Gastrocnemius medialis (tissue), 4 donors: ENCODE data around the gene SPATA12. TPM values are rescaled to one million over a fixed set of nuclear protein-coding genes. Genes with fewer than 3 reads are reported as not detected.

Source experiments
- ATAC-seq, 2 donors: fragments of 150-250 bp; one replicate each; pipeline ENCODE4 v1.9.1; 2016
- DNase-seq, 2 donors: peaks; one replicate each; pipeline ENCODE4 v3.0.0-alpha.2; 2019
- H3K27ac ChIP-seq, 4 donors: fragments of 200-600 bp; sonication (generic); 1 replicate in 1 of 4; 2 replicates in 3 of 4; pipeline ENCODE4 v1.5.1; 2016 to 2018; ENCODE audit warnings: mild to moderate bottlenecking in 2 of 4, moderate library complexity in 1 of 4
- H3K27me3 ChIP-seq, 3 donors: fragments of 200-600 bp; sonication (generic) in 2 of 3; 1 replicate in 1 of 3; 2 replicates in 2 of 3; pipeline versions ENCODE4 v1.5.1 to v1.6.0; 2016 to 2019; ENCODE audit warnings: mild to moderate bottlenecking in 1 of 3, moderate library complexity in 1 of 3
- H3K36me3 ChIP-seq, 2 donors: fragments of 200-600 bp; sonication (generic) in 1 of 2; one replicate each; pipeline ENCODE4 v1.5.1; 2017 to 2018
- H3K4me1 ChIP-seq, 2 donors: fragments of 200-600 bp; sonication (generic) in 1 of 2; one replicate each; pipeline ENCODE4 v1.5.1; 2016 to 2017; ENCODE audit warnings: mild to moderate bottlenecking in 2 of 2
- H3K4me3 ChIP-seq, 4 donors: fragments of 200-600 bp; sonication (generic) in 3 of 4; 1 replicate in 1 of 4; 2 replicates in 3 of 4; pipeline ENCODE4 v1.5.1; 2016 to 2019; ENCODE audit warnings: mild to moderate bottlenecking in 2 of 4
- H3K9me3 ChIP-seq, 3 donors: fragments of 200-600 bp; sonication (generic) in 2 of 3; 1 replicate in 1 of 3; 2 replicates in 2 of 3; pipeline ENCODE4 v1.5.1; 2016 to 2019
- CTCF ChIP-seq, 5 experiments: fragments of 450-650 bp in 3 of 5; fragments of 200-600 bp in 2 of 5; sonication (generic) in 2 of 5; IDR thresholded peaks in 4 of 5; conservative IDR thresholded peaks in 1 of 5; 1 replicate in 4 of 5; 2 replicates in 1 of 5; pipeline ENCODE4 v1.5.1; 2016 to 2019; ENCODE audit warnings: antibody characterized with exemption in 5 of 5, mild to moderate bottlenecking in 3 of 5, moderate library complexity in 3 of 5
- POLR2A ChIP-seq, 2 donors: fragments of 450-650 bp; IDR thresholded peaks; one replicate each; pipeline ENCODE4 v1.6.1; 2017; ENCODE audit warnings: antibody characterized with exemption in 2 of 2, mild to moderate bottlenecking in 2 of 2, moderate library complexity in 2 of 2
- in situ Hi-C, 4 donors: fragments of 200-750 bp; cut with MboI; loops; one replicate each; pipeline versions ENCODE4 v1.15.0 to v1.8.0; 2017; ENCODE audit warnings: low sequenced_read_pairs in 4 of 4
- intact Hi-C: fragments of 100-400 bp; cut with DNase I; formaldehyde crosslinking; loops from one replicate; pipeline ENCODE4 v1.15.1; 2023; ENCODE audit warnings: low total_unique reads
- total RNA-seq, 4 donors: library from RNA; depleted of rRNA; stranded (reverse); fragments of >200 nt; gene quantifications; one replicate each; pipeline versions ENCODE4 v1.1.0 to v1.2.3, GENCODE V29; 2016

The SPATA12 gene
- total RNA-seq, 4 donors from 2014 or later, result not detected

- no peaks in the 10 kb centered on the region for H3K36me3 ChIP-seq
- TF ChIP-seq POLR2A (IDR thresholded peaks at IDR 0.05) (no peak), CTCF (IDR thresholded peaks at IDR 0.05 in 4 of 5, conservative IDR thresholded peaks at IDR 0.05 in 1 of 5) (no peak)
- no peaks in the 10 kb centered on the region for H3K4me1 ChIP-seq
- H3K27ac ChIP-seq, result no peak overlapping the region
- no peaks in the 10 kb centered on the region for H3K27me3 ChIP-seq
- intact Hi-C loops, result no loop called here
- no peak for DNase-seq
- no peak overlapping the region for H3K4me3 ChIP-seq
- in situ Hi-C loops, result no loop called here
- H3K9me3 ChIP-seq, result no peaks in the 10 kb centered on the region
- no peak for ATAC-seq
Measured at GRCh38 chr3:57053122-57053521, 7.3 kb upstream of the SPATA12 start.

- in situ Hi-C loops (no loop called here), intact Hi-C loops (no loop called here)
- H3K4me1 ChIP-seq, result no peaks in the 10 kb centered on the region
- TF ChIP-seq CTCF (IDR thresholded peaks at IDR 0.05 in 4 of 5, conservative IDR thresholded peaks at IDR 0.05 in 1 of 5) (no peak), POLR2A (IDR thresholded peaks at IDR 0.05) (no peak)
- H3K27ac ChIP-seq, result no peak overlapping the region
- DNase-seq, result no peak
- H3K36me3 ChIP-seq, result no peaks in the 10 kb centered on the region
- no peak for ATAC-seq
- no peak overlapping the region for H3K4me3 ChIP-seq
- no peaks in the 10 kb centered on the region for H3K9me3 ChIP-seq
- no peaks in the 10 kb centered on the region for H3K27me3 ChIP-seq
Measured at GRCh38 chr3:57057351-57057750, 3.1 kb upstream of the SPATA12 start.

- Histone ChIP-seq H3K27me3 (no peaks in the 10 kb centered on the region), H3K9me3 (no peaks in the 10 kb centered on the region), H3K4me3 (no peak overlapping the region), H3K4me1 (no peaks in the 10 kb centered on the region), H3K27ac (no peak overlapping the region), H3K36me3 (no peaks in the 10 kb centered on the region)
- no peak for TF ChIP-seq CTCF (IDR thresholded peaks at IDR 0.05 in 4 of 5, conservative IDR thresholded peaks at IDR 0.05 in 1 of 5)
- TF ChIP-seq POLR2A (IDR thresholded peaks at IDR 0.05), result no peak
- ATAC-seq, result no peak
- intact Hi-C loops, result no loop called here
- DNase-seq, result no peak
- in situ Hi-C loops, result no loop called here
Measured at GRCh38 chr3:57059411-57059810, 1.1 kb upstream of the SPATA12 start.

GRCh38 chr3:57061556-57061955 lies 1.1 kb downstream of the SPATA12 start:
- H3K36me3 ChIP-seq, result no peaks in the 10 kb centered on the region
- ATAC-seq (no peak), DNase-seq (no peak)
- TF ChIP-seq CTCF (IDR thresholded peaks at IDR 0.05 in 4 of 5, conservative IDR thresholded peaks at IDR 0.05 in 1 of 5) (no peak), POLR2A (IDR thresholded peaks at IDR 0.05) (no peak)
- intact Hi-C loops, result no loop called here
- no peaks in the 10 kb centered on the region for H3K4me1 ChIP-seq
- no peaks in the 10 kb centered on the region for H3K9me3 ChIP-seq
- H3K4me3 ChIP-seq, result no peak overlapping the region
- no peak overlapping the region for H3K27ac ChIP-seq
- in situ Hi-C loops, result no loop called here
- no peaks in the 10 kb centered on the region for H3K27me3 ChIP-seq

GRCh38 chr3:57062101-57062631 lies 1.7 kb downstream of the SPATA12 start:
- H3K4me3 ChIP-seq, result no peak overlapping the region
- TF ChIP-seq CTCF (IDR thresholded peaks at IDR 0.05 in 4 of 5, conservative IDR thresholded peaks at IDR 0.05 in 1 of 5), result no peak
- TF ChIP-seq POLR2A (IDR thresholded peaks at IDR 0.05), result no peak
- no peak overlapping the region for H3K27ac ChIP-seq
- no peaks in the 10 kb centered on the region for H3K27me3 ChIP-seq
- DNase-seq (no peak), ATAC-seq (no peak)
- no peaks in the 10 kb centered on the region for H3K36me3 ChIP-seq
- intact Hi-C loops, result no loop called here
- no peaks in the 10 kb centered on the region for H3K9me3 ChIP-seq
- no peaks in the 10 kb centered on the region for H3K4me1 ChIP-seq
- in situ Hi-C loops, result no loop called here
